Gastroesophageal sphincter (tissue), 4 donors: ENCODE data around the gene NRBP1. TPM values are rescaled to one million over a fixed set of nuclear protein-coding genes. Genes with fewer than 3 reads are reported as not detected.

Experiments
- ATAC-seq: fragments of 150-250 bp; one replicate; pipeline ENCODE4 v1.9.1; 2016; ENCODE audit warnings: mild to moderate bottlenecking, moderate library complexity
- H3K27ac ChIP-seq, 4 donors: fragments of 200-600 bp; sonication (generic) in 3 of 4; 1 replicate in 3 of 4; 2 replicates in 1 of 4; pipeline ENCODE4 v1.5.1; 2016 to 2019
- H3K27me3 ChIP-seq: fragments of 200-600 bp; sonication (generic); one replicate; pipeline ENCODE4 v1.5.1; 2019
- H3K36me3 ChIP-seq, 2 donors: fragments of 200-600 bp; sonication (generic); one replicate each; pipeline ENCODE4 v1.5.1; 2019; ENCODE audit warnings: control low read depth in 1 of 2
- H3K4me1 ChIP-seq, 3 donors: fragments of 200-600 bp; sonication (generic); 1 replicate in 2 of 3; 2 replicates in 1 of 3; pipeline ENCODE4 v1.5.1; 2016 to 2019; ENCODE audit warnings: control low read depth in 2 of 3
- H3K4me3 ChIP-seq, 2 donors: fragments of 200-600 bp; sonication (generic); one replicate each; pipeline ENCODE4 v1.5.1; 2019; ENCODE audit warnings: mild to moderate bottlenecking in 1 of 2, moderate library complexity in 1 of 2
- H3K9me3 ChIP-seq, 3 donors: fragments of 200-600 bp; sonication (generic); one replicate each; pipeline ENCODE4 v1.5.1; 2017 to 2019; ENCODE audit warnings: control low read depth in 2 of 3
- EP300 ChIP-seq: sonication (generic); formaldehyde crosslinking; IDR thresholded peaks from one replicate; pipeline ENCODE4 v1.6.1; 2017; ENCODE audit warnings: antibody characterized with exemption, mild to moderate bottlenecking
- POLR2A ChIP-seq, 2 donors: fragments of 450-650 bp; IDR thresholded peaks; one replicate each; pipeline ENCODE4 v1.6.1; 2017; ENCODE audit warnings: antibody characterized with exemption in 2 of 2, mild to moderate bottlenecking in 2 of 2, moderate library complexity in 1 of 2
- POLR2AphosphoS5 ChIP-seq: sonication (generic); formaldehyde crosslinking; IDR thresholded peaks from one replicate; pipeline ENCODE4 v1.6.1; 2017; ENCODE audit warnings: antibody characterized with exemption
- WGBS, 2 donors: methylation state at CpG; one replicate each; pipeline ENCODE4 v1.1.5; 2018; ENCODE audit warnings: low coverage in 1 of 2; 5-methylcytosine and 5-hydroxymethylcytosine counted together
- small RNA-seq, 4 donors: library from RNA; depleted of rRNA; stranded (forward); fragments of <200 nt; gene quantifications; one replicate each; pipeline ENCODE3, GENCODE V24; 2016
- total RNA-seq, 4 donors: library from RNA; depleted of rRNA; stranded (reverse); fragments of >200 nt; gene quantifications; one replicate each; pipeline ENCODE4 v1.1.0, GENCODE V29; 2016
- TF ChIP-seq, protein P1 (sequence below), 4 experiments: fragments of 200-600 bp in 2 of 4; fragments of 450-650 bp in 2 of 4; sonication (generic) in 1 of 4; IDR thresholded peaks; one replicate each; pipeline ENCODE4 v1.5.1; 2017 to 2019; ENCODE audit warnings: antibody characterized with exemption in 4 of 4, mild to moderate bottlenecking in 2 of 4, moderate library complexity in 2 of 4

NRBP1 gene
- total RNA-seq, 4 donors from 2014 or later = 78.5 to 90.7 (median 89.1) TPM

DNA sequence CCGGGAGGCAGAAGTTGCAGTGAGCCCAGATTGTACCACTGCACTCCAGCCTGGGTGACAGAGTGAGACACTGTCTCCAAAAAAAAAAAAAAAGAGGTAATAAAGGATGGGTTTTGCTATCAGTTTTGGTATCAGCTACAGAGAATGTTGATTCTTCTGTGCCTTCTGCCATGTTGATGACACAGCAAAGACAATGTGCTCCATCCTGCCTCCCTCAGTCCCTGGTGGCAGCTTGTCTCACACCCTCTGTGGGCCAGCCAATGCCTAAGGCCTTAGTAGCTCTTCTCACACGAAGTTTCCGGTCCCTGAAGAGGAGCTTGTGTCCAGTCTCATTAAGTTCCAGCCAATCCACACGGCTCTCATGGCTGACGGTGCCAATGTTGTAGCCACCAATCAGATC, 43.5 kb downstream of the NRBP1 start:
- Histone ChIP-seq H3K9me3 (no peaks in the 10 kb centered on the region), H3K36me3 (peaks cover 0 to 82% of the 10 kb centered on the region in 2 donors), H3K27me3 (no peaks in the 10 kb centered on the region), H3K4me1 (no peaks in the 10 kb centered on the region), H3K27ac (no peak overlapping the region), H3K4me3 (no peak overlapping the region)
- ATAC-seq = no peak
- TF ChIP-seq EP300 = no peak
- TF ChIP-seq, protein P1, sequence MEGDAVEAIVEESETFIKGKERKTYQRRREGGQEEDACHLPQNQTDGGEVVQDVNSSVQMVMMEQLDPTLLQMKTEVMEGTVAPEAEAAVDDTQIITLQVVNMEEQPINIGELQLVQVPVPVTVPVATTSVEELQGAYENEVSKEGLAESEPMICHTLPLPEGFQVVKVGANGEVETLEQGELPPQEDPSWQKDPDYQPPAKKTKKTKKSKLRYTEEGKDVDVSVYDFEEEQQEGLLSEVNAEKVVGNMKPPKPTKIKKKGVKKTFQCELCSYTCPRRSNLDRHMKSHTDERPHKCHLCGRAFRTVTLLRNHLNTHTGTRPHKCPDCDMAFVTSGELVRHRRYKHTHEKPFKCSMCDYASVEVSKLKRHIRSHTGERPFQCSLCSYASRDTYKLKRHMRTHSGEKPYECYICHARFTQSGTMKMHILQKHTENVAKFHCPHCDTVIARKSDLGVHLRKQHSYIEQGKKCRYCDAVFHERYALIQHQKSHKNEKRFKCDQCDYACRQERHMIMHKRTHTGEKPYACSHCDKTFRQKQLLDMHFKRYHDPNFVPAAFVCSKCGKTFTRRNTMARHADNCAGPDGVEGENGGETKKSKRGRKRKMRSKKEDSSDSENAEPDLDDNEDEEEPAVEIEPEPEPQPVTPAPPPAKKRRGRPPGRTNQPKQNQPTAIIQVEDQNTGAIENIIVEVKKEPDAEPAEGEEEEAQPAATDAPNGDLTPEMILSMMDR (IDR thresholded peaks at IDR 0.05) = no peak
- TF ChIP-seq POLR2A (IDR thresholded peaks at IDR 0.05) = no peak
- TF ChIP-seq POLR2AphosphoS5 = no peak
- 93% methylated on average over 5 of the region's 5 CpGs; no CpG with 5 or more reads in 1 of the 2 donors for WGBS, 2 donors

DNA sequence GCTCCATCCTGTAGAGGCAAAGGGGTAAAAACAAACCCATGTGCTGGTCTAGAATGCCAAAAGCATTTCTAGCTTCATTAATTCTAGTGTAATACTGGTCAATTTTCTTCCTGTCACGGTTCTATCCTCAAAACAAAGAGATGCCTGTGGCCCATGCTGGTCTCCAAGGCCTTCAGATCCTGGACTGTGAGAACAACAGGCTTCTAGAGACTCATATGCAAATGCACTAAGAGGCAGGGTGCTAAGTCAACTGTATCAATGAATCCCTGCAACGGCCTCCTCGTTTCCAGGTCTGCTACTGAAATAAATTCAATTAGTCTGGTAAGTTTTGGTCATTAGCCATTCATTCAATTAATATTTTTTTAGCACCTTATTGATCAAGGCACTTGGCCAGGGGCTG, 57.1 kb downstream of the NRBP1 start:
- 49 to 60% methylated on average over 1 to 3 of the region's 3 CpGs for WGBS, 2 donors
- Histone ChIP-seq H3K27ac (no peak overlapping the region), H3K27me3 (no peaks in the 10 kb centered on the region), H3K4me1 (peaks cover 0 to 30% (median 0%) of the 10 kb centered on the region in 3 donors), H3K9me3 (no peaks in the 10 kb centered on the region), H3K36me3 (peaks cover 4 to 52% of the 10 kb centered on the region in 2 donors), H3K4me3 (no peak overlapping the region)
- ATAC-seq = no peak
- TF ChIP-seq POLR2A (IDR thresholded peaks at IDR 0.05) = no peak
- TF ChIP-seq, protein P1 (IDR thresholded peaks at IDR 0.05) = no peak
- no peak for TF ChIP-seq EP300
- TF ChIP-seq POLR2AphosphoS5 = no peak

DNA sequence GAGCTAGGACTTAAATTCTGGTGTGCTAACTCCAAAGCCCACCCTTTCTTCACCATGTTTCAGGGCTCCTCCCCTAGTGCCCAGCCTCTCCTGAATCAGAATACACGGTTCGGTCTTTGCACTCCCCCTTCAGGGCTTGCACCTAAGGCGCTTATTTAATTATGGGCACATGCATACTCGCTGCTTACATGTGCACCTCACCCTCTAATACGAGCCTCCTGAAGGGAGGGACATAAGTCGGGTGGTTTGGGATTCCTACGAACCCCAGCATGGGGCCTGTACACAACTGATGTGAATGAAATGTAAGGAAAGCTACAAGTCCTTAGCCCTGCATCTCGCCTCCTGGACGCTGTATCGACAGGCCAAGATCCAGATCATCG, 60.7 kb downstream of the NRBP1 start:
- H3K27me3 ChIP-seq = no peaks in the 10 kb centered on the region
- H3K4me1 ChIP-seq = peaks cover 0 to 34% (median 0%) of the 10 kb centered on the region in 3 donors
- WGBS, 2 donors = 0 to 3% methylated on average over 10 to 11 of the region's 11 CpGs
- peak overlapping the region; percentile 22 to 85 (median 80) for H3K27ac ChIP-seq
- no peaks in the 10 kb centered on the region for H3K9me3 ChIP-seq
- ATAC-seq = peak; percentile 4
- peak overlapping the region; percentile 60 to 63 for H3K4me3 ChIP-seq
- TF ChIP-seq EP300 (no peak), POLR2AphosphoS5 (no peak), POLR2A (IDR thresholded peaks at IDR 0.05) (no peak)
- TF ChIP-seq, protein P1 (IDR thresholded peaks at IDR 0.05) = no peak
- H3K36me3 ChIP-seq = peaks cover 0 to 21% of the 10 kb centered on the region in 2 donors

DNA sequence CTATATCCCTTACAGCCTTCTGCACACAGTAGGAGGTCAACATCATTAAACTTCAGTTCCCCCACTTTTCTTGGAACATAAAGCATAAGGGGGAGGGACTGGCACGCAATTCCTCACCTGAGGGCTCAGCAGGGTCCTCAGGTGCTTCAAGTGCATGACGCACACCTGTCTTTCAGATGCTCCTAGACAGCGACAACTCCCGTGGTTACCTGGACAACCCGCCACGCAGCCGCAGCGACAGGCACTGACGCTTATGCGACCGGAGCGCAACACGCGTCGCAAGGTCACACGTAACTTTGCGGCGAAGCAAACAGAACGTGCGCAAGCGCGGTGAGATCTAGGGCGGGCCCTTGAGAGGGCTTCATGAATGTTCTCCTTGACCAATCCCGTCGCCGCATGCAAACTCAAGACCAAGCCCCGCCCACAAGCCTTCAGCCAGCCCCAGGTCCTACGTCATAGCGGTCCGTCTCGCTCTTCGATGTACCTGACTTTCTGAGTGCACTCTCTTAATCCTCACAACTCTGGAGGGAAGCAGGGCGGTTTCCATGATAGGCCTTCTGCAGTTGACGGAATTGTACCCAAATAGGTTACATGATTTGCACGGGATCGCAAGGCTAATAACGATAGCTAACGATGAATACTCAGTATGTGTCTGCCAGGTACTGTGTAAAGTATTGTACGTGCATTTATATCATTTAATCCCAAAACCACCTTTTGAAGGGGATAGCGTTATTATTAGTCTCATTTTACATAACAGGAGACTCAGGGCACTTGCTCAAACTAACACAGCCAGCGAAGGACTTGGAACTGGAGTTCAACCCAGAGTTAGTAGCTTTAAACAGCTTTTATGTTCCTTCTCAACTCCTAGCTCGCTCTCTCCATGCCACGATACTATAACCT, 61.3 kb downstream of the NRBP1 start, which contains the start of gene IFT172:
Gene IFT172 (minus strand): TSS at position 246 of the 900 bp plus-strand sequence. CDS start 90 bp downstream, at position 156.
- Histone ChIP-seq H3K27ac (peak within 1 kb of the TSS; percentile 76 to 85 (median 84)), H3K27me3 (no peaks in the 10 kb centered on the region), H3K36me3 (peaks cover 0 to 15% of the 10 kb centered on the region in 2 donors), H3K9me3 (no peaks in the 10 kb centered on the region), H3K4me1 (peaks cover 0 to 41% (median 0%) of the 10 kb centered on the region in 3 donors), H3K4me3 (peak within 1 kb of the TSS; percentile 60 to 63)
- peak; percentile 43 to 60 for TF ChIP-seq POLR2A (IDR thresholded peaks at IDR 0.05)
- peak; percentile 90 for TF ChIP-seq POLR2AphosphoS5
- TF ChIP-seq, protein P1 (IDR thresholded peaks at IDR 0.05) = no peak
- ATAC-seq = peak; percentile 99
- WGBS, 2 donors = 3 to 15% methylated on average over 11 to 34 of the region's 43 CpGs

Small RNAs within 50 kb of the gene (small RNA-seq; reads per million reads assigned to genes)
- gene RNU6-986P = 0 reads per million in 4 donors

Other genes with a start within 250 kb of the NRBP1 start
- gene ATRAID, start 216.6 kb upstream of the NRBP1 start, total RNA-seq = 100 to 1,000 TPM; 124 to 147 (median 129) TPM
- gene SLC5A6, start 216.4 kb upstream of the NRBP1 start, total RNA-seq = 10 to 100 TPM in 3 of 4 donors, 1 to 10 TPM in 1; 8.3 to 16.8 (median 13.5) TPM
- gene CAD, start 211.3 kb upstream of the NRBP1 start, total RNA-seq = 10 to 100 TPM; 12.1 to 23.3 (median 16.3) TPM
- not detected for gene SLC30A3, start 165.6 kb upstream of the NRBP1 start, total RNA-seq
- not detected for gene DNAJC5G, start 153.2 kb upstream of the NRBP1 start, total RNA-seq
- under 1 TPM in 2 of 4 donors, not detected in 2; 0.15 to 0.31 TPM for gene TRIM54, start 146.2 kb upstream of the NRBP1 start, total RNA-seq
- 1 to 10 TPM in 3 of 4 donors, under 1 TPM in 1; 0.67 to 5.0 (median 2.0) TPM for gene UCN, start 120.2 kb upstream of the NRBP1 start, total RNA-seq
- 10 to 100 TPM; 57.9 to 93.4 (median 66.4) TPM for gene MPV17, start 105.5 kb upstream of the NRBP1 start, total RNA-seq
- 10 to 100 TPM; 26.2 to 68.5 (median 32.0) TPM for gene GTF3C2, start 71.9 kb upstream of the NRBP1 start, total RNA-seq
- 10 to 100 TPM; 40.8 to 54.9 (median 48.8) TPM for gene EIF2B4, start 58.3 kb upstream of the NRBP1 start, total RNA-seq
- gene SNX17, start 58.0 kb upstream of the NRBP1 start, total RNA-seq = 100 to 1,000 TPM; 104 to 130 (median 118) TPM
- gene ZNF513, start 47.9 kb upstream of the NRBP1 start, total RNA-seq = 10 to 100 TPM in 2 of 4 donors, 1 to 10 TPM in 2; 6.6 to 16.3 (median 11.0) TPM
- gene PPM1G, start 19.0 kb upstream of the NRBP1 start, total RNA-seq = 10 to 100 TPM; 50.2 to 74.2 (median 58.8) TPM
- gene KRTCAP3, start 13.8 kb downstream of the NRBP1 start, total RNA-seq = 1 to 10 TPM in 1 of 4 donors, under 1 TPM in 1, not detected in 2; 0.94 to 1.1 TPM
- gene IFT172, start 61.1 kb downstream of the NRBP1 start, total RNA-seq = 10 to 100 TPM; 17.9 to 34.8 (median 30.3) TPM
- 10 to 100 TPM in 2 of 4 donors, 1 to 10 TPM in 2; 7.0 to 11.7 (median 9.9) TPM for gene FNDC4, start 66.6 kb downstream of the NRBP1 start, total RNA-seq
- under 1 TPM in 1 of 4 donors, not detected in 3; 0.58 TPM for gene GCKR, start 68.2 kb downstream of the NRBP1 start, total RNA-seq
- 10 to 100 TPM; 32.3 to 52.1 (median 44.4) TPM for gene ZNF512, start 154.4 kb downstream of the NRBP1 start, total RNA-seq
- gene CCDC121, start 200.4 kb downstream of the NRBP1 start, total RNA-seq = 10 to 100 TPM in 1 of 4 donors, 1 to 10 TPM in 3; 3.1 to 14.0 (median 5.0) TPM
- 10 to 100 TPM; 20.9 to 34.5 (median 21.4) TPM for gene GPN1, start 200.4 kb downstream of the NRBP1 start, total RNA-seq
- 10 to 100 TPM; 15.1 to 31.9 (median 25.6) TPM for gene SUPT7L, start 235.0 kb downstream of the NRBP1 start, total RNA-seq
- gene SLC4A1AP, start 235.3 kb downstream of the NRBP1 start, total RNA-seq = 10 to 100 TPM; 18.1 to 23.5 (median 21.4) TPM